Breast epithelium (tissue), 4 donors: ENCODE measurements around the gene NGFR. TPM values are rescaled to one million over a fixed set of nuclear protein-coding genes. Genes with fewer than 3 reads are reported as not detected.

Experiments
- DNase-seq, 2 donors: peaks; one replicate each; pipeline ENCODE4 v3.0.0-alpha.2; 2019; ENCODE audit warnings: low spot score in 2 of 2
- H3K27ac ChIP-seq, 2 donors: fragments of 200-600 bp; sonication (generic) in 1 of 2; one replicate each; pipeline ENCODE4 v1.5.1; 2016 to 2019; ENCODE audit warnings: mild to moderate bottlenecking in 1 of 2
- H3K27me3 ChIP-seq, 2 donors: fragments of 200-600 bp; sonication (generic) in 1 of 2; one replicate each; pipeline versions ENCODE4 v1.5.1 to v1.6.0; 2017 to 2019; ENCODE audit warnings: control low read depth in 1 of 2, mild to moderate bottlenecking in 1 of 2
- H3K36me3 ChIP-seq: fragments of 200-600 bp; one replicate; pipeline ENCODE4 v1.5.1; 2019
- H3K4me1 ChIP-seq, 2 donors: fragments of 200-600 bp; sonication (generic); one replicate each; pipeline ENCODE4 v1.5.1; 2016 to 2019; ENCODE audit warnings: control low read depth in 1 of 2
- H3K4me3 ChIP-seq, 3 donors: fragments of 200-600 bp; sonication (generic); 1 replicate in 2 of 3; 2 replicates in 1 of 3; pipeline ENCODE4 v1.5.1; 2016 to 2019; ENCODE audit warnings: mild to moderate bottlenecking in 3 of 3, moderate library complexity in 2 of 3
- H3K9me3 ChIP-seq, 2 donors: fragments of 200-600 bp; sonication (generic) in 1 of 2; one replicate each; pipeline ENCODE4 v1.5.1; 2016 to 2019; ENCODE audit warnings: control low read depth in 1 of 2
- CTCF ChIP-seq, 3 donors: fragments of 450-650 bp; IDR thresholded peaks; one replicate each; pipeline ENCODE4 v1.5.1; 2016 to 2017; ENCODE audit warnings: antibody characterized with exemption in 3 of 3, mild to moderate bottlenecking in 3 of 3, moderate library complexity in 3 of 3
- POLR2A ChIP-seq: fragments of 450-650 bp; IDR thresholded peaks from one replicate; pipeline ENCODE4 v1.6.1; 2016; ENCODE audit warnings: antibody characterized with exemption, mild to moderate bottlenecking, moderate library complexity
- intact Hi-C: fragments of 100-400 bp; cut with DNase I; formaldehyde crosslinking; loops from one replicate; pipeline ENCODE4 v1.15.1; 2023; ENCODE audit warnings: low total_unique reads
- total RNA-seq, 3 donors: library from RNA; depleted of rRNA; stranded (reverse); fragments of >200 nt; gene quantifications; one replicate each; pipeline ENCODE4 v1.1.0, GENCODE V29; 2016

Gene NGFR
- total RNA-seq, 3 donors from 2014 or later: 3.4 to 27.8 (median 17.7) TPM

- H3K4me1 ChIP-seq: peaks cover 0 to 7% of the 10 kb centered on the region in 2 donors
- no peak overlapping the region for H3K27ac ChIP-seq
- no peaks in the 10 kb centered on the region for H3K9me3 ChIP-seq
- intact Hi-C loops: loop anchor here (5.0 to 10.0 kb wide), 2 partner anchors 60 to 437 kb away; partner anchors contain the start of genes DLX3 and NGFR
- no peak for DNase-seq
- no peak overlapping the region for H3K4me3 ChIP-seq
- TF ChIP-seq POLR2A: no peak
- peak; percentile 20 to 63 (median 45) for TF ChIP-seq CTCF (IDR thresholded peaks at IDR 0.05)
- H3K36me3 ChIP-seq: no peaks in the 10 kb centered on the region
- no peaks in the 10 kb centered on the region for H3K27me3 ChIP-seq
Measured at GRCh38 chr17:49557312-49558024, 62.4 kb downstream of the NGFR start.

Other genes with a start within 250 kb of the NGFR start
- gene ZNF652, start 133.0 kb upstream of the NGFR start, total RNA-seq: 100 to 1,000 TPM in 1 of 3 donors, 10 to 100 TPM in 2; 34.2 to 157 (median 72.4) TPM
- gene PHB1, start 80.4 kb upstream of the NGFR start, total RNA-seq: 100 to 1,000 TPM; 100 to 110 (median 108) TPM
- 1 to 10 TPM; 3.5 to 7.5 (median 4.5) TPM for gene NXPH3, start 80.6 kb downstream of the NGFR start, total RNA-seq
- 10 to 100 TPM; 48.3 to 73.8 (median 55.4) TPM for gene SPOP, start 182.8 kb downstream of the NGFR start, total RNA-seq
- 10 to 100 TPM; 33.0 to 44.1 (median 35.7) TPM for gene SLC35B1, start 212.7 kb downstream of the NGFR start, total RNA-seq